HEK293 (cell line): ENCODE measurements around the gene CYP4F22.

Experiments
- CTCF ChIA-PET: fragments of 350-600 bp; formaldehyde crosslinking; extraction: SDS; loops from one replicate; lab custom pipeline; 2021; ENCODE audit warnings: antibody characterized with exemption; lab: Yijun Ruan, JAX
- POLR2A ChIA-PET: fragments of 300-600 bp; formaldehyde crosslinking; extraction: SDS; loops from one replicate; lab custom pipeline; 2020; ENCODE audit warnings: antibody characterized with exemption, inconsistent platforms; lab: Yijun Ruan, JAX
- H3K27ac ChIP-seq: fragments of 200-500 bp; sonication (Bioruptor generic); 2 replicates; pipeline ENCODE4 v1.5.1; 2014; ENCODE audit warnings: low read depth, low read length, control low read depth, inconsistent platforms; ENCODE audit errors: extremely low read depth
- H3K36me3 ChIP-seq, 2 experiments: fragments of 200-500 bp in 1 of 2; sonication (Bioruptor generic) in 1 of 2; 1 replicate in 1 of 2; 2 replicates in 1 of 2; pipeline ENCODE4 v1.5.1; 2014 to 2017; ENCODE audit warnings: inconsistent platforms in 2 of 2, low read length in 2 of 2; ENCODE audit not compliant: control insufficient read depth in 2 of 2, insufficient read depth in 1 of 2
- H3K4me1 ChIP-seq: fragments of 200-500 bp; sonication (Bioruptor generic); 2 replicates; pipeline ENCODE4 v1.5.1; 2014; ENCODE audit warnings: mild to moderate bottlenecking, low read length, inconsistent platforms; ENCODE audit not compliant: control insufficient read depth, insufficient read depth
- H3K4me3 ChIP-seq: 2 replicates; pipeline ENCODE4 v1.5.1; 2011; ENCODE audit warnings: low read depth, mild to moderate bottlenecking, control low read depth, low read length, moderate library complexity
- H3K9me3 ChIP-seq: fragments of 200-500 bp; sonication (Bioruptor generic); 2 replicates; pipeline ENCODE4 v1.5.1; 2014; ENCODE audit warnings: low read depth, low read length, inconsistent platforms; ENCODE audit not compliant: control insufficient read depth, insufficient read depth
- KLF10 ChIP-seq: fragments of 450-650 bp; IDR thresholded peaks from 2 replicates; pipeline ENCODE4 v1.5.1; 2018; ENCODE audit warnings: missing biosample characterization, mild to moderate bottlenecking, missing genetic modification characterization
- KLF16 ChIP-seq: fragments of 450-650 bp; formaldehyde crosslinking; IDR thresholded peaks from 2 replicates; pipeline ENCODE4 v1.5.1; 2017; ENCODE audit warnings: missing biosample characterization, missing genetic modification characterization
- KLF9 ChIP-seq: fragments of 450-650 bp; formaldehyde crosslinking; IDR thresholded peaks from 2 replicates; pipeline ENCODE4 v1.5.1; 2016; ENCODE audit warnings: missing biosample characterization, missing genetic modification characterization, low read depth
- MZF1 ChIP-seq: fragments of 450-650 bp; formaldehyde crosslinking; IDR thresholded peaks from 2 replicates; pipeline ENCODE4 v1.5.1; 2017; ENCODE audit warnings: missing biosample characterization, missing genetic modification characterization, borderline replicate concordance
- TCF7L2 ChIP-seq: IDR thresholded peaks from 2 replicates; pipeline ENCODE4 v1.6.1; 2011; ENCODE audit warnings: low read depth, mild to moderate bottlenecking, inconsistent platforms, low read length, moderate library complexity, borderline replicate concordance
- YY1 ChIP-seq: fragments of 450-650 bp; formaldehyde crosslinking; IDR thresholded peaks from 2 replicates; pipeline ENCODE4 v1.5.1; 2018; ENCODE audit warnings: missing biosample characterization, missing genetic modification characterization
- ZBTB7A ChIP-seq: fragments of 450-650 bp; formaldehyde crosslinking; IDR thresholded peaks from 2 replicates; pipeline ENCODE4 v1.5.1; 2016; ENCODE audit warnings: low read depth, missing biosample characterization, missing genetic modification characterization
- ZIC2 ChIP-seq: fragments of 450-650 bp; formaldehyde crosslinking; IDR thresholded peaks from 2 replicates; pipeline ENCODE4 v1.5.1; 2016; ENCODE audit warnings: missing biosample characterization, missing genetic modification characterization
- ZNF133 ChIP-seq: fragments of 450-650 bp; formaldehyde crosslinking; IDR thresholded peaks from 2 replicates; pipeline ENCODE4 v1.5.1; 2016; ENCODE audit warnings: missing biosample characterization, missing genetic modification characterization
- ZNF311 ChIP-seq: fragments of 450-650 bp; formaldehyde crosslinking; IDR thresholded peaks from 2 replicates; pipeline ENCODE4 v1.5.1; 2017; ENCODE audit warnings: missing biosample characterization, missing genetic modification characterization, borderline replicate concordance
- ZNF366 ChIP-seq: fragments of 450-650 bp; formaldehyde crosslinking; conservative IDR thresholded peaks from 2 replicates; pipeline ENCODE4 v1.5.1; 2016; ENCODE audit warnings: missing biosample characterization, missing genetic modification characterization
- ZNF416 ChIP-seq: fragments of 450-650 bp; formaldehyde crosslinking; IDR thresholded peaks from 2 replicates; pipeline ENCODE4 v1.5.1; 2016; ENCODE audit warnings: missing biosample characterization, missing genetic modification characterization
- ZNF501 ChIP-seq: fragments of 450-650 bp; formaldehyde crosslinking; IDR thresholded peaks from 2 replicates; pipeline ENCODE4 v1.5.1; 2016; ENCODE audit warnings: missing biosample characterization, missing genetic modification characterization
- ZNF677 ChIP-seq: fragments of 450-650 bp; IDR thresholded peaks from 2 replicates; pipeline ENCODE4 v1.5.0; 2018; ENCODE audit warnings: missing biosample characterization, mild to moderate bottlenecking, missing genetic modification characterization, moderate library complexity
- ZSCAN30 ChIP-seq: fragments of 450-650 bp; IDR thresholded peaks from 2 replicates; pipeline ENCODE4 v1.5.1; 2018; ENCODE audit warnings: missing biosample characterization, mild to moderate bottlenecking, missing genetic modification characterization, moderate library complexity
- TF ChIP-seq, protein P1 (sequence below): fragments of 450-650 bp; formaldehyde crosslinking; IDR thresholded peaks from 2 replicates; pipeline ENCODE4 v1.5.1; 2016; ENCODE audit warnings: missing biosample characterization, missing genetic modification characterization
- TF ChIP-seq, protein P2 (sequence below): fragments of 450-650 bp; formaldehyde crosslinking; IDR thresholded peaks from 2 replicates; pipeline ENCODE4 v1.5.1; 2016; ENCODE audit warnings: missing biosample characterization, missing genetic modification characterization
- TF ChIP-seq, protein P3 (sequence below): fragments of 450-650 bp; formaldehyde crosslinking; conservative IDR thresholded peaks from 2 replicates; pipeline ENCODE4 v1.5.1; 2016; ENCODE audit warnings: low read depth, missing biosample characterization, missing genetic modification characterization

CYP4F22 gene

DNA sequence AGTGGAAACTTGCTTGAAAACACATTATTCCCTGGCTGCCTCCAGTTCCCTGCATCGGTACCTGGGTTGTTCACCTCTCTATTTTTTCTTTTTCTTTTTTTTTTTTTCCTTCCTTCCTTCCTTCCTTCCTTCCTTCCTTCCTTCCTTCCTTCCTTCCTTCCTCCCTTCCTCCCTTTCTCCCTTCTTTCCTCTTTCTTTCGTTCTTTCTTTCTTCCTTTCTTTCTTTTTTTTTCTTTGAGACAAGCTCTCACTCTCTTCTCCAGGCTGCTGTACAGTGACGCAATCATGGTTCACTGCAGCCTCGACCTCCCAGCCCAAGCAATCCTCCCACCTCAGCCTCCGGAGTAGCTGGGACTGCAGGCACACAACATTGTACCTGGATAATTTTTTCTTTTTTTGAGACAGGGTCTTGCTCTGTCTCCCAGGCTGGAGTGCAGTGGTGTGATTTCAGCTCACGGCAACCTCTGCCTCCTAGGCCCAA is 40.6 kb upstream of the CYP4F22 start:
- no peaks in the 10 kb centered on the region for H3K9me3 ChIP-seq
- no peaks in the 10 kb centered on the region for H3K36me3 ChIP-seq
- TF ChIP-seq ZNF133 (tag by site-specific recombination), result no peak
- no peak for TF ChIP-seq ZNF677
- peak; percentile 82 for TF ChIP-seq ZNF366
- POLR2A ChIA-PET, result interaction anchor here (0.6 to 1.2 kb wide), 2 partner anchors 15 to 284 kb away, joined by 3 to 5 read pairs; no protein-coding TSS in a partner anchor
- H3K4me3 ChIP-seq, result no peak overlapping the region
- H3K27ac ChIP-seq, result no peak overlapping the region
- H3K4me1 ChIP-seq, result no peaks in the 10 kb centered on the region
- CTCF ChIA-PET, result interaction anchor here (0.6 kb wide), 1 partner anchor 89 kb away, joined by 3 read pairs; no protein-coding TSS in a partner anchor

DNA sequence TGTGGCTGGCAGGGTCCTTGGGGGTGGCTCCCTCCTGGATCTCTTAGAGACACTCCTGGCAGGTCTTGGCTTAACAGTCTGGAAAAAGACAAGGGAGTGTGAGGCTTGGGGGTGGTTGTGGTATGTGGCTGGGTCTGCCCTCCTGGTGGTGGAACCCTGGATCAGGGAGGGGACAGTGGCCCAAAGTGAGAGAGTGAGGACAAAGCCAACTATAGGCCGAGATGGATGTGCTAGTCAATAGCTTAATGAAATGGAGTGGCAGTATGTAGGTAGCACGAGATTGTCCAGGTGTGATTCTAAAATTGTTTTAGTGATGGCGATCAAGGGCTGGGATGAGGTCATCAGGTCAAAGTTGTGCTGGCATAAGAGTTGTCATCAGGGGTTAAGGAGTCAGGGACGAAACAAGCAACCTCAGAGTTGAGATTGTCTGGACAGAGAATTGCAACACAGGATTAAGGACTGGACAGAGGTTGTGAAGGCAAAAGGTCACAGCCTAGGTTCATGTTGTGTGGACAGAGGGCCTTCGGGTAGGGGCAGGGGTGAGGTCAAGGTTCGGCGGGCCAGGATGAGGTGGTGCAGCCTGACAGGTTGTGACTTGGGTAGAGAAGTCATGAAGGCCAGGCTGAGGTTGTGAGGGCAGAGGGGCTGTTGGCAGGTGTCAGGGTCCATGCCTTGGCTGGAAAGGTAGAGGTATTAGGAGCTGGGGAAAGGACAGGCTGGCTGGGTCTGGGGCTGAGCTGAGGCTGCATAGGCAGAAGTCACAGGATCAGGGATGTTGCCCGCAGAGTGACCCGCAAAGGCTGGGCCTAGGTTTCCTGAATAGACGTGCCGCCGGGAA is 39.4 kb upstream of the CYP4F22 start:
- H3K36me3 ChIP-seq, result no peaks in the 10 kb centered on the region
- ChIA-PET CTCF (interaction anchor here (0.6 kb wide), 1 partner anchor 88 kb away, joined by 3 read pairs; no protein-coding TSS in a partner anchor), POLR2A (no interaction called here)
- H3K4me3 ChIP-seq, result no peak overlapping the region
- no peak overlapping the region for H3K27ac ChIP-seq
- H3K4me1 ChIP-seq, result no peaks in the 10 kb centered on the region
- TF ChIP-seq TCF7L2 (no peak), ZSCAN30 (tag by site-specific recombination) (no peak), ZNF311 (tag by site-specific recombination) (0 out of 2 replicates have a peak, but pooled peaks have one; percentile 14)
- H3K9me3 ChIP-seq, result no peaks in the 10 kb centered on the region

DNA sequence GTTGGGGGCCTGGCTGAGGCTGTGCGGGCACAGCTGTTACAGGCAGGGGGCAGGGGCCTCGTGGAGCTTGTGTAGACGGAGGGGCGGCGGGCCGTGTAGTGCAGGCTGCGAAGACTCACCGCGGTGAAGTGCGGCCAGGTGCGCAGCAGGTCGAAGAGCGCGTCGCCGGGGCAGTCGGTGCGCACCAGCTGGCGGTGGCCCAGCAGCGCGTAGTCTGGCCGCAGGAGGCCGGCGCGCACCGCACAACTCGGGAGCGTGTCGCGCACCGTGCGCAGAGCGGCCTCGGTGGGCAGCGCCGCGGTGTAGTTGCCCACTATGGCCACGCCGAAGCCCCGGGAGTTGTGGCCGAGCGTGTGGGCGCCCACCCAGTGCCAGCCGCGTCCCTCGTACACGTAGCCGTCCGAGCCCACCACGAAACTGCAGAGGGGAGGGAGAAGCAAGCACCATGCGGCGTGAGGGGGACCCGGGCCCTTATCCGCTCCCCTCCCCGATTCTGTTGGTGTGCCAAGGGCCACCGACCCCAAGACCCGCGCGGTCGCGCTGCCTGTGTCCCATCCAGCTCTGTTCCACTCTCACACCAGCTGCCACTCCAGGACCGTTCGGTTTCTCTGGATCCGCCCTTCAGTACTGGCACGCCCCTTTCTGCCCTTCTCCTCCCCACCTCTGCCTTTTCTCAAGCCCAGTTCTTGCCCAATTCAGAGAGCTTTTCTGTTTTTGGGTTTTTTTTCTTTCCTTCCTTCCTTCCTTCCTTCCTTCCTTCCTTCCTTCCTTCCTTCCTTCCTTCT is 38.6 kb upstream of the CYP4F22 start:
- no peaks in the 10 kb centered on the region for H3K4me1 ChIP-seq
- ChIA-PET POLR2A (interaction anchor here (0.6 to 1.0 kb wide), 2 partner anchors 11 to 122 kb away, joined by 3 read pairs; no protein-coding TSS in a partner anchor), CTCF (no interaction called here)
- TF ChIP-seq KLF10 (tag by site-specific recombination) (no peak), ZNF366 (peak; percentile 88), KLF9 (tag by site-specific recombination) (peak; percentile 51)
- TF ChIP-seq, protein P1, sequence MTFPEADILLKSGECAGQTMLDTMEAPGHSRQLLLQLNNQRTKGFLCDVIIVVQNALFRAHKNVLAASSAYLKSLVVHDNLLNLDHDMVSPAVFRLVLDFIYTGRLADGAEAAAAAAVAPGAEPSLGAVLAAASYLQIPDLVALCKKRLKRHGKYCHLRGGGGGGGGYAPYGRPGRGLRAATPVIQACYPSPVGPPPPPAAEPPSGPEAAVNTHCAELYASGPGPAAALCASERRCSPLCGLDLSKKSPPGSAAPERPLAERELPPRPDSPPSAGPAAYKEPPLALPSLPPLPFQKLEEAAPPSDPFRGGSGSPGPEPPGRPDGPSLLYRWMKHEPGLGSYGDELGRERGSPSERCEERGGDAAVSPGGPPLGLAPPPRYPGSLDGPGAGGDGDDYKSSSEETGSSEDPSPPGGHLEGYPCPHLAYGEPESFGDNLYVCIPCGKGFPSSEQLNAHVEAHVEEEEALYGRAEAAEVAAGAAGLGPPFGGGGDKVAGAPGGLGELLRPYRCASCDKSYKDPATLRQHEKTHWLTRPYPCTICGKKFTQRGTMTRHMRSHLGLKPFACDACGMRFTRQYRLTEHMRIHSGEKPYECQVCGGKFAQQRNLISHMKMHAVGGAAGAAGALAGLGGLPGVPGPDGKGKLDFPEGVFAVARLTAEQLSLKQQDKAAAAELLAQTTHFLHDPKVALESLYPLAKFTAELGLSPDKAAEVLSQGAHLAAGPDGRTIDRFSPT (tag by site-specific recombination), result no peak
- TF ChIP-seq, all 188 proteins: peak for 2
- H3K27ac ChIP-seq, result no peak overlapping the region
- H3K36me3 ChIP-seq, result no peaks in the 10 kb centered on the region
- no peak overlapping the region for H3K4me3 ChIP-seq
- H3K9me3 ChIP-seq, result no peaks in the 10 kb centered on the region

DNA sequence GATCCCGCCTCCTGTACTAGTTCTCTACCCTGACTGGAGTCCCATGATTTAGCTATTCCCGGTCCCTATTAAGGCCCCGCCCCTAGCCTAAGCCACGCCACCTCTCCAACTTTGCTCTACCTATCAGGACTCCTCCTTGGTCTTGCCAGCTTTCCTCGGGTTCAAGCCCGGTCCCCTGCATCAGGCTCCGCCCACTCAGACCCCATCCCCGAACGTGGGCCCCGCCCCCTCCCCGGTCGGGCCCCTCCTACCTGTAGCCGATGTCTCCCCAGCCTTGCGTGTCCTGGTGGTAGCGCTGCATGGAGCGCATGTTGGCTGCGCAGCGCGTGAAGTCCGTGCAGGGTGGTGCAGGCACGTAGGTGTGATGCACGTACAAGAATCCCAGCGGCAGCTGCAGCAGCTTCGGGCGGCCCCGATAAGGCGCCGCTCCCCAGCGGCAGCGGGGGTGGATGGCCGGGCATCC is 36.7 kb upstream of the CYP4F22 start:
- Histone ChIP-seq H3K27ac (no peak overlapping the region), H3K9me3 (no peaks in the 10 kb centered on the region), H3K36me3 (no peaks in the 10 kb centered on the region), H3K4me3 (no peak overlapping the region), H3K4me1 (no peaks in the 10 kb centered on the region)
- ChIA-PET CTCF (no interaction called here), POLR2A (no interaction called here)
- TF ChIP-seq, protein P2, sequence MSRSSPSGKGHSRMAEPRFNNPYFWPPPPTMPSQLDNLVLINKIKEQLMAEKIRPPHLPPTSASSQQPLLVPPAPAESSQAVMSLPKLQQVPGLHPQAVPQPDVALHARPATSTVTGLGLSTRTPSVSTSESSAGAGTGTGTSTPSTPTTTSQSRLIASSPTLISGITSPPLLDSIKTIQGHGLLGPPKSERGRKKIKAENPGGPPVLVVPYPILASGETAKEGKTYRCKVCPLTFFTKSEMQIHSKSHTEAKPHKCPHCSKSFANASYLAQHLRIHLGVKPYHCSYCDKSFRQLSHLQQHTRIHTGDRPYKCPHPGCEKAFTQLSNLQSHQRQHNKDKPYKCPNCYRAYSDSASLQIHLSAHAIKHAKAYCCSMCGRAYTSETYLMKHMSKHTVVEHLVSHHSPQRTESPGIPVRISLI (tag by site-specific recombination), result no peak
- no peak for TF ChIP-seq ZNF501 (tag by site-specific recombination)
- TF ChIP-seq KLF16, result no peak
- no peak for TF ChIP-seq KLF10 (tag by site-specific recombination)
- TF ChIP-seq, protein P3, sequence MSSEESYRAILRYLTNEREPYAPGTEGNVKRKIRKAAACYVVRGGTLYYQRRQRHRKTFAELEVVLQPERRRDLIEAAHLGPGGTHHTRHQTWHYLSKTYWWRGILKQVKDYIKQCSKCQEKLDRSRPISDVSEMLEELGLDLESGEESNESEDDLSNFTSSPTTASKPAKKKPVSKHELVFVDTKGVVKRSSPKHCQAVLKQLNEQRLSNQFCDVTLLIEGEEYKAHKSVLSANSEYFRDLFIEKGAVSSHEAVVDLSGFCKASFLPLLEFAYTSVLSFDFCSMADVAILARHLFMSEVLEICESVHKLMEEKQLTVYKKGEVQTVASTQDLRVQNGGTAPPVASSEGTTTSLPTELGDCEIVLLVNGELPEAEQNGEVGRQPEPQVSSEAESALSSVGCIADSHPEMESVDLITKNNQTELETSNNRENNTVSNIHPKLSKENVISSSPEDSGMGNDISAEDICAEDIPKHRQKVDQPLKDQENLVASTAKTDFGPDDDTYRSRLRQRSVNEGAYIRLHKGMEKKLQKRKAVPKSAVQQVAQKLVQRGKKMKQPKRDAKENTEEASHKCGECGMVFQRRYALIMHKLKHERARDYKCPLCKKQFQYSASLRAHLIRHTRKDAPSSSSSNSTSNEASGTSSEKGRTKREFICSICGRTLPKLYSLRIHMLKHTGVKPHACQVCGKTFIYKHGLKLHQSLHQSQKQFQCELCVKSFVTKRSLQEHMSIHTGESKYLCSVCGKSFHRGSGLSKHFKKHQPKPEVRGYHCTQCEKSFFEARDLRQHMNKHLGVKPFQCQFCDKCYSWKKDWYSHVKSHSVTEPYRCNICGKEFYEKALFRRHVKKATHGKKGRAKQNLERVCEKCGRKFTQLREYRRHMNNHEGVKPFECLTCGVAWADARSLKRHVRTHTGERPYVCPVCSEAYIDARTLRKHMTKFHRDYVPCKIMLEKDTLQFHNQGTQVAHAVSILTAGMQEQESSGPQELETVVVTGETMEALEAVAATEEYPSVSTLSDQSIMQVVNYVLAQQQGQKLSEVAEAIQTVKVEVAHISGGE (tag by site-specific recombination), result no peak
- TF ChIP-seq MZF1 (tag by site-specific recombination), result no peak
- no peak for TF ChIP-seq ZBTB7A (tag by site-specific recombination)
- no peak for TF ChIP-seq ZIC2 (tag by site-specific recombination)
- no peak for TF ChIP-seq YY1 (tag by site-specific recombination)
- no peak for TF ChIP-seq ZNF416 (tag by site-specific recombination)
- TF ChIP-seq ZNF366, result no peak
